K562 (cell line): ENCODE data around the gene MAP2. TPM values are rescaled to one million over a fixed set of nuclear protein-coding genes. Genes with fewer than 3 reads are reported as not detected.

Experiments used
- ATAC-seq: fragments of 200-7000 bp; cut with Tn5 transposase; 3 replicates; pipeline ENCODE4 v1.9.1; 2020; ENCODE audit warnings: moderate library complexity
- BruUV-seq: library from RNA; stranded (reverse); fragments of 400-500 nt; replicated peaks from 2 replicates; lab custom pipeline; 2021; lab: Mats Ljungman, UMichigan
- CTCF ChIA-PET: fragments of 300-600 bp; formaldehyde crosslinking; extraction: SDS; loops from one replicate; lab custom pipeline; 2021; ENCODE audit warnings: low intra/inter-chr PET ratio; lab: Yijun Ruan, JAX
- POLR2A ChIA-PET: fragments of 300-600, 350-650 bp; sonication (Branson Sonifier 250); formaldehyde crosslinking; extraction: SDS; loops from one replicate; lab custom pipeline; 2021; ENCODE audit warnings: antibody characterized with exemption, inconsistent platforms; lab: Yijun Ruan, JAX
- DNase-seq, 4 experiments: peaks; one replicate each; pipeline versions ENCODE4 v3.0.0 to v3.0.0-alpha.2; 2011 to 2018; ENCODE audit warnings: low spot score in 3 of 4, mixed read lengths in 3 of 4; ENCODE audit errors: extremely low read depth in 1 of 4
- FAIRE-seq: peaks from 2 replicates; lab custom pipeline; 2011; peaks lifted over from hg19 to GRCh38; lab: Jason Lieb, UNC
- H2AFZ ChIP-seq: 2 replicates; pipeline ENCODE4 v1.6.0; 2011; ENCODE audit warnings: low read depth, low read length, control low read depth, inconsistent platforms
- H3K27ac ChIP-seq: fragments of 200-600 bp; 3 replicates; pipeline ENCODE4 v1.8.0; 2011; ENCODE audit warnings: low read depth, mild to moderate bottlenecking, control low read depth, inconsistent platforms, low read length, moderate library complexity, mixed read lengths; ENCODE audit errors: extremely low read depth
- H3K27me3 ChIP-seq, 2 experiments: fragments of 300-600 bp in 1 of 2; 2 replicates in 1 of 2; 3 replicates in 1 of 2; pipeline versions ENCODE4 v1.6.0 to v1.8.0; 2011; ENCODE audit warnings: inconsistent platforms in 2 of 2, low read length in 2 of 2, mild to moderate bottlenecking in 1 of 2, mixed read lengths in 1 of 2, moderate library complexity in 1 of 2; ENCODE audit not compliant: control insufficient read depth in 2 of 2, insufficient read depth in 2 of 2
- H3K36me3 ChIP-seq: fragments of 300-600 bp; 3 replicates; pipeline ENCODE4 v1.8.0; 2011; ENCODE audit warnings: mild to moderate bottlenecking, low read length, inconsistent platforms; ENCODE audit not compliant: control insufficient read depth, insufficient read depth
- H3K4me1 ChIP-seq, 2 experiments: fragments of 200-600 bp in 1 of 2; replicated peaks in 1 of 2; 2 replicates in 1 of 2; 3 replicates in 1 of 2; pipeline versions ENCODE4 v1.5.1 to v1.8.0; 2011; ENCODE audit warnings: inconsistent platforms in 2 of 2, low read length in 2 of 2, mild to moderate bottlenecking in 1 of 2, mixed read lengths in 1 of 2, moderate library complexity in 1 of 2; ENCODE audit not compliant: control insufficient read depth in 2 of 2, insufficient read depth in 2 of 2
- H3K4me2 ChIP-seq: 2 replicates; pipeline ENCODE4 v1.6.1; 2011; ENCODE audit warnings: low read length, control low read depth, inconsistent platforms, mixed read lengths; ENCODE audit not compliant: insufficient read depth
- H3K4me3 ChIP-seq: fragments of 200-600 bp; sonication (generic), shearing (Covaris generic); 2 replicates; pipeline ENCODE4 v1.5.1; 2016; ENCODE audit warnings: control low read depth, inconsistent platforms
- H3K79me2 ChIP-seq: fragments of 200-600 bp; 3 replicates; pipeline ENCODE4 v1.8.0; 2011; ENCODE audit warnings: low read length, inconsistent platforms; ENCODE audit not compliant: control insufficient read depth, insufficient read depth
- H3K9ac ChIP-seq, 2 experiments: 2 replicates each; pipeline versions ENCODE4 v1.6.0 to v1.6.1; 2011; ENCODE audit warnings: low read depth in 2 of 2, low read length in 2 of 2, control low read depth in 1 of 2, inconsistent platforms in 1 of 2, mild to moderate bottlenecking in 1 of 2, mixed read lengths in 1 of 2; ENCODE audit not compliant: insufficient read depth in 1 of 2
- H3K9me1 ChIP-seq: one replicate; pipeline ENCODE4 v1.6.0; 2011; ENCODE audit warnings: inconsistent platforms, mild to moderate bottlenecking, low read length, moderate library complexity; ENCODE audit not compliant: control insufficient read depth, insufficient read depth
- H3K9me3 ChIP-seq: replicated peaks from 2 replicates; pipeline ENCODE4 v1.5.1; 2011; ENCODE audit warnings: low read depth, low read length, inconsistent platforms; ENCODE audit not compliant: control insufficient read depth, insufficient read depth
- H4K20me1 ChIP-seq: replicated peaks from 2 replicates; pipeline ENCODE4 v1.6.1; 2011; ENCODE audit warnings: low read length, inconsistent platforms, mixed read lengths; ENCODE audit not compliant: control insufficient read depth, insufficient read depth
- DLX4 ChIP-seq: fragments of 250-450 bp; sonication (Bioruptor Pico); IDR thresholded peaks from 2 replicates; pipeline ENCODE4 v1.6.1; 2021; ENCODE audit warnings: mild to moderate bottlenecking
- MGA ChIP-seq: fragments of 450-650 bp; IDR thresholded peaks from 2 replicates; pipeline ENCODE4 v1.6.1; 2016; ENCODE audit warnings: mild to moderate bottlenecking, moderate library complexity
- NBN ChIP-seq: fragments of 450-650 bp; IDR thresholded peaks from 2 replicates; pipeline ENCODE4 v1.6.1; 2016; ENCODE audit warnings: low read depth, mild to moderate bottlenecking
- NCOA2 ChIP-seq, 2 experiments: fragments of 450-650 bp; IDR thresholded peaks; 2 replicates each; pipeline ENCODE4 v1.6.1; 2018; ENCODE audit warnings: mild to moderate bottlenecking in 2 of 2, moderate library complexity in 1 of 2; ENCODE audit not compliant: partially characterized antibody in 2 of 2
- XRCC4 ChIP-seq: IDR thresholded peaks from one replicate; pipeline ENCODE4 v1.6.1; 2011; ENCODE audit not compliant: insufficient read depth, insufficient read length; ENCODE audit errors: extremely low read depth
- ZBTB2 ChIP-seq: fragments of 450-650 bp; IDR thresholded peaks from 2 replicates; pipeline ENCODE4 v1.6.1; 2016; ENCODE audit warnings: antibody characterized with exemption
- ZNF778 ChIP-seq: fragments of 450-650 bp; formaldehyde crosslinking; IDR thresholded peaks from 2 replicates; pipeline ENCODE4 v1.4.0; 2020; ENCODE audit warnings: mild to moderate bottlenecking, moderate library complexity
- WGBS: fragments of 100-300 bp; shearing (Covaris generic); methylation state at CpG from one replicate; pipeline ENCODE4 v1.1.6; 2016; ENCODE audit warnings: low coverage, mixed read lengths; ENCODE audit not compliant: insufficient coverage; ENCODE audit errors: missing lambda C conversion rate; 5-methylcytosine and 5-hydroxymethylcytosine counted together
- in situ Hi-C: fragments of 300-500 bp; cut with MboI; formaldehyde crosslinking; loops from 4 replicates; pipeline ENCODE4 v1.15.0; 2018; ENCODE audit warnings: inconsistent platforms, mixed read lengths
- intact Hi-C: fragments of 100-400 bp; cut with micrococcal nuclease; formaldehyde crosslinking; loops from 2 replicates; pipeline ENCODE4 v1.14.2; 2022
- polyA plus RNA-seq, 8 experiments: library from polyadenylated mRNA; depleted of rRNA in 4 of 8; stranded (reverse) in 5 of 8; unstranded in 3 of 8; fragments of >200 nt; fragmentation: Nextera tagmentation in 2 of 8; fragmentation: Illumina TruSeq in 1 of 8; extraction: Ambion mirVana in 2 of 8; extraction: Trizol in 1 of 8; gene quantifications; 2 replicates each; pipeline versions ENCODE4 v1.2.1 to v1.2.3, GENCODE V29; 2011 to 2014; ENCODE audit warnings: inconsistent platforms in 1 of 8, missing spikeins in 1 of 8
- total RNA-seq, 7 experiments: library from RNA; depleted of rRNA in 6 of 7; stranded (reverse); fragments of >200 nt in 6 of 7; fragmentation: Illumina TruSeq in 2 of 7; extraction: Trizol in 2 of 7; gene quantifications; 2 replicates each; pipeline versions ENCODE4 v1.2.1 to v1.2.3, GENCODE V29; 2011 to 2021; ENCODE audit warnings: low replicate concordance in 1 of 7
- TF ChIP-seq, protein P1 (sequence below): sonication (generic); formaldehyde crosslinking; IDR thresholded peaks from 2 replicates; pipeline ENCODE4 v1.9.0; 2022; ENCODE audit warnings: mild to moderate bottlenecking, missing genetic modification reagents

Gene MAP2
- total and polyA plus RNA-seq, 9 of the 15 experiments (the other 6 are each of a cell fraction or from before 2014, with no cell fraction given) = 0.13 TPM; not detected in 8

DNA sequence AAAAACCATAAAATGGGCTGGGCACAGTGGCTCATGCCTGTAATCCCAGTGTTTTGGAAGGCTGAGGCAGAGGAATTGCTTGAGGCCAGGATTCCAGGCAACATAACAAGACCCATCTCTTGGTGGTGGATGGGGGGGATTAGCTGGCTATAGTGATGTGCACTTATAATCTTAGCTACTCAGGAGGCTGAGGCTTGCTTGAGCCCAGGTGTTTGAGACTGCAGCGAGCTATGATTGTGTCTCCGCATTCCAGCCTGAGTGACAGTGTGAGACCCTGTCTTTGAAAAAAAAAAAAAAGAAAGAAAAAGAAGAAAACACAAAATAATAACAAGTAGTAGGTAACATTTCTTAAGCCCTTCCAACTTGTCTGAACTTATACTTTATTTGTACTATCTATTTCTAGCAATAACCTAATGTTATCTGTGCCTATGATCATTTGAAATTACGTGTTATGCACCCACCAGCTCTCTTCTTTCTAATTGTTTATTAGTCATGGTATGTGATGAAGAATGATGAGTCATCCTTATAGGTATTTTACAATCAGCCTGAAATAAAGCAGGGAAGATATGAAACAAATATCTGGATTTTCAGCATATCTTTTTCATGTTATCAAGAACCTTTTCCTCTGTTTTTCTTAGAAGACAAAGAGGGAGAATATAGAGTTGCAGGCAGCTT, 218.4 kb downstream of the MAP2 start:
- no peak for DNase-seq
- H3K79me2 ChIP-seq = no peaks in the 10 kb centered on the region
- H3K36me3 ChIP-seq = no peaks in the 10 kb centered on the region
- no peaks in the 10 kb centered on the region for H3K9me1 ChIP-seq
- intact Hi-C loops = no loop called here
- TF ChIP-seq ZNF778 (CRISPR knock-in tag) (no peak), MGA (no peak), NBN (no peak), DLX4 (no peak), XRCC4 (no peak), NCOA2 (IDR thresholded peaks at IDR 0.05; ENCODE audit: partially characterized antibody in 2 of 2) (no peak), ZBTB2 (no peak)
- TF ChIP-seq, protein P1, sequence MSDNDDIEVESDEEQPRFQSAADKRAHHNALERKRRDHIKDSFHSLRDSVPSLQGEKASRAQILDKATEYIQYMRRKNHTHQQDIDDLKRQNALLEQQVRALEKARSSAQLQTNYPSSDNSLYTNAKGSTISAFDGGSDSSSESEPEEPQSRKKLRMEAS (CRISPR knock-in tag) = no peak
- H3K9ac ChIP-seq = no peak overlapping the region
- no peak overlapping the region for H3K4me2 ChIP-seq
- H3K4me3 ChIP-seq = no peak overlapping the region
- in situ Hi-C loops = no loop called here
- ATAC-seq = no peak
- peaks cover 2% of the 10 kb centered on the region; the same call in 1 of the 2 replicates for H3K9me3 ChIP-seq
- no peaks in the 10 kb centered on the region for H3K27me3 ChIP-seq
- no TSS peak for BruUV-seq
- no peaks in the 10 kb centered on the region for H4K20me1 ChIP-seq
- WGBS = 7% methylated on average over 1 of the region's 3 CpGs
- no peak overlapping the region for H3K27ac ChIP-seq
- H2AFZ ChIP-seq = no peak overlapping the region
- no peaks in the 10 kb centered on the region for H3K4me1 ChIP-seq
- FAIRE-seq = no peak
- ChIA-PET POLR2A (no interaction called here), CTCF (no interaction called here)
